Activated CD4-positive, alpha-beta T cell treated with anti-CD3 and anti-CD28 coated beads for 4 hours (primary cell): Measurements from ENCODE around the gene ACSM3.

Source experiments
- DNase-seq, 2 donors: peaks; one replicate each; pipeline ENCODE4 v3.0.0-alpha.2; 2020

Gene ACSM3

DNA sequence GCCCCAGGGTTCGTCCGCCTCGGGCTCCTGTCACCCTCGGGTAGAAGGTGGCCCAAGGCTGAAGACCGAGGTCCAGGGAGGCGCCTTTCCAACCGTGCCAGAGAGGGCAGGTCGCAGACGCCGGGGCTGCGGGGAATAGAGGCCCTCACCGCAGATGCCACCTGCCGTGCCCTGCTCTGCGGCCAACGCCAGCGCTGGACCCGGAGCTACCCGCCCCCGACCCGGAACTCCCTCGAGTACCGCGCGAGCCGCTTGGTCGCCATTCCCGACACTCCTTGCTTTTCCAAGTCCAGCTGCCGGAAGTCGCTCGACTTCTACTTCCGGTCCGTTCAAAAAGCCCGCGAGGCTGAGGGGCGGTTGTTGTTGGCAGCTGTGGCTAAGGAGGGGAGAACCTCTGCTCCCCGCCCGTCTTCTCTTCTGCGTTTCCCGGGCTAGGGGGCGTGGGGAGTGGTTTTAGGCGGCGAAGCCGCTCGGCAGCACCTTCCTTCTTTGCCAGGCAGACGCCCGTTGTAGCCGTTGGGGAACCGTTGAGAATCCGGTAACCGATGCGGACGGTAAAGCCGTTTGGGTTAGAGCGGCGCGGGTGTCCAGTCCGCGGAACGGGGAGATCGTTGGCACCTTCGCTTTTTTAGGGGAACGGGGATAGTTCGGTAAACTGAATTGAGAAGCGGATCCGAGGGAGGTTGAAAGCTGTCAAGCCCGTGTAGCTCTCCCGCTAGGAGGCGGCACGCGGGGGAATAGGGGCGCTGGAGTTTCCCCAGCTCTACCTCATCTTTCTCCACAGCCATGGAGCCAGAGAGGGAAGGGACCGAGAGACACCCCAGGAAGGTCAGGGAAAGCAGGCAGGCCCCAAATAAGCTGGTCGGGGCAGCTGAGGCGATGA, 42.6 kb downstream of the ACSM3 start, which contains the start of the genes ERI2 and REXO5:
TSS of gene ERI2 (minus strand) at position 305 of the 883 bp plus-strand sequence. CDS start at position 263, 42 bp downstream.
TSS of gene REXO5 (plus strand) at position 360 of the 883 bp plus-strand sequence. CDS start at position 787, 427 bp downstream.
- peak; percentile 59 to 66 for DNase-seq

DNA sequence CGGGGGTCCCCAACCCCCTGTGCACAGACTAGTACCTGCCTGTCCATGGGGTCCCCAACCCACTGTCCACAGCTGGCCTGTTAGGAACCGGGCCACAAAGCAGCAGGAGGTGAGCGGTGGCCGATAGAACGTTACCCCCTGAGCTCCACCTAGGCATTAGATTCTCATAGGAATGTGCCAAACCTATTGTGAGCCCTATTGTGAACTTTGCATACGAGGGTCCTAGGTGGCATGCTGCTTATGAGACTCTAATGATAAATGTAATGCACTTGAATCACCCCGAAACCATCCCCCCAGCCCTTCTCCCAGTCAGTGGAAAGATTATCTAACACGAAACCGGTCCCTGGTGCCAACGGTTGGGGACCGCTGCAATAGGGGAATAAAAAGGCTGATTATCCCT, 44.0 kb downstream of the ACSM3 start:
- DNase-seq, result no peak

DNA sequence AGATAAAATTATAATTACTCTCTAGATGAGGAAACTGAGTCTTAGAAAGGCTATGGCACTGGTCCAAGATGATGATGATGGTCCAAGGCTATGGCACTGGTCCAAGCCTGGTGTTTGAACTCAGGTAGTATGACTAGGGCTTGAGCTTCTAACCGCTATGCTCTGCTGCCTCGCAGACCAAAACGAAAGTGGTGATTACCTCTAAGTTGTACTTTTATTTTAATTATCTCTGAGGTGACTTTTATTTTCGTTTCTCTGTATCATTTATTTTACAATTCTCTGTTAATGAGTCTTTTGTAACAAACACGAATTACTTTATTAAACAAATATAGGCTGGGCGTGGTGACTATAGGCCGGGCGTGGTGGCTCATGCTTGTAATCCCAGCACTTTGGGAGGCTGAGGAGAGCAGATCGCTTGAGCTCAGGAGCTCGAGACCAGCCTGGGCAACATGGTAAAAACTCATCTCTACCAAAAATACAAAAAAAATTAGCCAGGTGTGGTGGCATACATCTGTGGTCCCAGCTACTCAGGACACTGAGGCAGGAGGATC, 48.1 kb downstream of the ACSM3 start:
- DNase-seq, result no peak

DNA sequence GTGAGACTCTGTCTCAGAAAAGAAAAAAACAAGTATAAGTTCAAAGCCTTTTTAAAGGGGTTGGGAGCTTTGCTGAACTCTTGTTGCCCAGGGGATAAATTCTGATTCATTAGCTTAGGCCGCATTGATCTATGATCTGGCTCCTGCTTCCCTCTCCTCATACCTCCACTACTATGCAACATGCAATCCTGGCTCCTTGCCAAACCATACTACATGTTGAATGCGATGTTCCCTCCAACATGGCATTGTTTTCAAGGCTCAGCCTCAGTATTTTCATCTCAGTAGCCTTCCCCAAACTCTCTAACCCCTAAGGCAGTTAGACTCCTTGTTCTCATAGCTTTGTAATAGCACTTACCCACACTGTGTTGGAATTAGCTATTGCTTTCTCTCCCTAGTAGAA, 48.7 kb downstream of the ACSM3 start:
- no peak for DNase-seq

DNA sequence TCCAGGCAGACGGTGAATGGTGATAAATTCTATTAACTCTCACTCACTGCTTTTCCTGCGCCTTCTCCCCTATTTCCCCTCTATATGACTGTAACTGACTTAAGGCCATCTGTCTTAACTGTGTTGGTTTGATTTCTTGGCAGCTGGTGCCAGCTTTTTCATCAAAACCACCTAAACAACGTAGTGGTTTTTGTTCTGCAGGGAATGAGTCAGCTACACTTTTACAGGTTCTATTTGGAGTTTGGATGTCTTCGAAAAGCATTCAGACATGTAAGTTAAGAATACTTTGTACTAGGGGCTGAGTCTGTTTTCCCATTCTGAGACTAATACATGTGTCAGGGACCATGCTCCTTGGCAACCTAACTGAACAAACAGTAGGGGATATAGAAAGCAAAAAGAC, 51.0 kb downstream of the ACSM3 start:
- DNase-seq, result no peak

DNA sequence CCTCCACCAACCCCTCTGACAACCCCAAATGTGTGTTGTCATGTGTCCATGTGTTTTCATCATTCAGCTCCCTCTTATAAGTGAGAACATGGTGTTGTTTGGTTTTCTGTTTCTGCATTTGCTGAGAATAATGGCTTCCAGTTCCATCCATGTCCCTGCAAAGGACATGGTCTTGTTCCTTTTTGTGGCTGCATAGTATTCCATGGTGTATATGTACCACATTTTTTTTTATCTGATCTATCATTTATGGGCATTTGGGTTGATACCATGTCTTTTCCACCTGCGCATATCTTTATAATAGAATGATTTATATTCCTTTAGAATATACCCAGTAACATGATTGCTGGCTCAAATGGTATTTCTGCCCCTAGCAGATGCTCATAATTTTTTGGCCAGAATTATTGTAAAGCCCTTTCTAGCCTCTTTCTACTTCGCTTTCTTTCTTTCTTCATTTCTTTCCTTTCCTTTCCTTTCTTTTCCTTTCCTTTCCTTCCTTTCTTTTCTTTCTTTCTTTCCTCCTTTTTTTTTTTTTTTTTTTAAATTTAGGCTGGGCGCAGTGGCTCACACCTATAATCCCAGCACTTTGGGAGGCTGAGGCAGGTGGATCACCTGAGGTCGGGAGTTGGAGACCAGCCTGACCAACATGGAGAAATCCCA, 55.2 kb downstream of the ACSM3 start:
- no peak for DNase-seq

DNA sequence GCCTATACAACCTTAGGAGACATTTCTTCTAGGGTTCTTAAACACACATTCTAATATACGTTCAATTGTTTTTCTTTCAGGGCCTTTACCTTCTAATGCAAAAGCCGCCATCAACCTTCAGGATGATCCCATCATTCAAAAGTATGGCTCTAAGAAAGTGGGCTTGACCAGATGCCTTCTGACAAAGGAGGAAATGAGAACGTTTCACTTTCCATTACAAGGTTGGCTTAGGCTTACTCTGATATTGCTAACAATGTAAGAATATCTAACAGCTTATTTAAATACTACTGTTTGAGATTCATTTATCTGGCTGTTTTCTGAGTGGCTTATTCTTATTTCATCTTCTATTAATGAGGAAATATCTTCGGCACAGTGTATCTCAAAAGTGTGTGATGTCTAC, 57.9 kb downstream of the ACSM3 start:
- no peak for DNase-seq

DNA sequence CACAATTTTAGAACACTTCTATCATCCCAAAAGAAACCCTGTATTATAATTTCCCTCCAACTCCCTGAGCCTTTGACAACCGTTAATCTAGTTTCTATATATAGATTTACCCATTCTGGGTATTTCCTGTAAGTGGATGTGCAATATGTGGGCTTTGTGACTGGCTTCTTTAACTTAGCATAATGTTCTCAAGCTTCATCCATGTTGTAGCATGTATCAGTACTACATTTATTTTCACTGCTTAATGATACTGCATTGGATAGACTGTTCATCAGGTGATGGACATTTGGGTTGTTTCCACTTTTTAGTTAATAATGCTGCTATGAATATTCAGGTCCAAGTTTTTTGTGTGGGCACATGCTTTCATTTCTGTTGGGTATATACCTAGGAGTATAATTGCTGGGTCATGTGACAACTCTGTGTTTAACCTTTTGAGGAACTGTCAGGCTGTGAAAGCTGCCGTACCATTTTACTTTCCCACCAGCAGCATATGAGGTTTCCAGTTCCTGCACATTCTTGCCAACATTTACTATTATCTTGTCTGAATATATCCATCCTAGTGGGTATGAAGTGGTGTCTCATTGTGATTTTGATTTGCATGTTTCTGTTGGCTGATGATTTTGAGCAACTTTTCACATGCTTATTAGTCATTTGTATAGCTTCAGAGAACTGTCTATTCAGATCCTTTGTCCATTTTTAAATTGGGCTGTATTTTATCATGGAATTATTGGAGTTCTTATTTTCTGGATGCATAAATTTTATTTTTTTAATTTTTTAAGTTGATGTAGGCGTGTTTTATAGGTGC, 58.9 kb downstream of the ACSM3 start:
- DNase-seq, result no peak

DNA sequence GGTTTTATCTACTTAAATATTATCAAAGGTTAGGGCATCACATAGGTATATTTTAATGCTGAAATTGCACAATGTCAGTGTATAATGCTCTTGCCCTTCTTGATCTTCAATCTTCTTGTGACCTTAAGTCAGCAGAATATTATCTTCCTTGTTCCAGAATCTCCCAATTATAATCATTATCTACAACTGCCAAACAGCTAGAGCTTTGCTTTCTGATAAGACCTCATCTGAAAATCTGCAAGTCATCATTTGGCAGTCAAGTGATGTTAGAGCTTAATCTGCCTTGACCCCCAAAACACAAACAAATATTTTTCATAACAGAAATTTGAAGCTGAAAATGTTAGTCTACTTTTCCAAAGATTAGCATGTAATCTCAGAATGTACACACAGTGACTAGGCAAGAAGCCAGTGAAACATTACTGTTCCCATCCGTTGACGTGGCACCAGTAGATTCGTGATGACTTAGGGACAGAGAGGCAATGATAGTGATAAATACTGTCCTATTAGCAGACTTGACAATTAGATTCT, 62.3 kb downstream of the ACSM3 start:
- no peak for DNase-seq

DNA sequence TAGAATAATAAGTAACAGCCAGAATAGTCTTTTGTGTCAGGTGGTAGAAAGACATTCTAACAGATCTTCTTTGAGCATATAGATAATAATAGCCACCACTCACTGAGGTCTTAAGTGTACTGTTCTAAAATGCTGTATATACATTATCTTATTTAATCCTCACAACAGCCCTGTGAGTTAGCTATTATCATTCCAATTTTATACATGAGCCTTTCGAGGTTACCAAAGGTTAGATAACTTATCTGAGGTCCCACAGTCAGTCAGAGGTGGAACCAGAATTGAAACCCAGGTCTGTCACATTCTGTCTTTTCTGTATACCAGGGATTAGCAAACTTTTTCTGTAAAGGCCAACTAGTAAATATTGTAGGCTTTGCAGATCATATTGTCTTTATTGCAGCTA, 65.7 kb downstream of the ACSM3 start:
- DNase-seq, result no peak

DNA sequence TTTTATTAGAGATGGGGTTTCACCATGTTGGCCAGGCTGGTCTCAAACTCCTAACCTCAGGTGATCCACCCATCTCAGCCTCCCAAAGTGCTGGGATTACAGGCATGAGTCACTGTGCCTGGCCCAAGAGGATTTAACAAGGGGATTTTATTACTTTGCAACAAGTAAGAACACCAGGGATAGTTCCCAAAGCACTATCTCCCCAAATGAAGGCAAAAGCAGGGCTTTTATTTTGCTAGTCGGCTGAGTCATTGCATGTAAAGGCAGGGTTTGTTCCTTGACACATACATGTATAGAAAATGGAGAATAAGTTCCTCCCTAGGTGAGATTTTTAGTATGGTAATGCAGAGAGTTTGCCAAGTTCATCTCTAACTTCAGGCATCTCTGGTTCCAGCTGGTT, 66.6 kb downstream of the ACSM3 start:
- DNase-seq, result no peak

DNA sequence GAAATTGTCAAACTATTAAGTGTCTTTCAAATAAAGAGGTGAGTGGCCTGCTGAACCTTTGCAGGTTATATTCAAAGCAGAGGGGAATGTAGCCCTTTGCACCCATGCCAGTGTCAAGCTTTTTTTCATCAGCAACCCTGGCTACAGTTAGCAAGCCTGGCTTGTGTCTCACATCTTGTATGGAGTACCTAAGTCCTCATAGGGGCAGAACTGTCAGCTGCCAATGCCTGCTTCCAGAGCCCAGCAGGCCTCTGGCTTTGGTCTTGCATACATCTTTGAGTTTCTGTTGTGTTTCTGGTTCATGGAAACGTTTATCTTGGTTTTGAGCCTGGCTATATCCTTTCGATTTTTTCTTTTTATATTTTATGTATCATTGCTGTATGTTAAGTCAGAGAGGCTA, 69.3 kb downstream of the ACSM3 start:
- DNase-seq, result no peak

DNA sequence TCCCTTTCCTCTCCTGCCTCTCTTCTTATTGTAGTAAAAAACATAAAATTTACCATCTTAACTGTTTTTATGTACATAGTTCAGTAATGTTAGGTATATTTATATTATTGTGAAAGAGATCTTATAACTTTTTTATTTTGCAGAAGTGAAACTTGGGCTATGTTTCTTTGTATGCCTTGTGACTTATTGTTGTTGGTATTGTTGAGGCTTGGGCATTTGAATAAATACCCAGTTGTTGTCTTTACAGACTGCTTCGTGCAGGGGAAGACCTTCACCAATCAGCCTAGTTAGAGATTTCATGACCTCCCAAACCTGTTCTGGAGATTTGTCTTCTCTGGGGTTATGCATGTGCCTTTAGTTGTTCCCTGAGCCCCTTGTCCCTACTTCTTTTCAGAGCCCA, 74.4 kb downstream of the ACSM3 start:
- DNase-seq, result no peak

DNA sequence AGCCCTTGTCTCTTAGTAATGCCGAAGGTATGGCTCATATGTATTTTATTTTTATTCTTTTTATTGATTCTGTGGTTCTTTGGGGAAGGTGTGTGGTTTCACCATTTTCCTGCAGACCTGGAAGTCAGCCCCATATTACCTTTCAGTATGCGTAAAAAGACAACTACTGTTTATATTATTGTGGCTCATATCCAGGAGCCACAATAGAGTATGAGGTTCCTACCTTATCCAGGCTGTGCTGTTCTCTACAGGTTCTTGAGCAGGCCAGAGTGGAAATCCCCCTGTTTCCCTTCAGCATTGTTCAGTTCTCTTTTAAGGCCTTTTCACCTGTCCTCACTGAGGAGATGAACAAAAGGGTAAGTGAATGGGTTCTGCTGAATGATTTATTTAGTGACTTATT, 75.7 kb downstream of the ACSM3 start:
- DNase-seq, result no peak

DNA sequence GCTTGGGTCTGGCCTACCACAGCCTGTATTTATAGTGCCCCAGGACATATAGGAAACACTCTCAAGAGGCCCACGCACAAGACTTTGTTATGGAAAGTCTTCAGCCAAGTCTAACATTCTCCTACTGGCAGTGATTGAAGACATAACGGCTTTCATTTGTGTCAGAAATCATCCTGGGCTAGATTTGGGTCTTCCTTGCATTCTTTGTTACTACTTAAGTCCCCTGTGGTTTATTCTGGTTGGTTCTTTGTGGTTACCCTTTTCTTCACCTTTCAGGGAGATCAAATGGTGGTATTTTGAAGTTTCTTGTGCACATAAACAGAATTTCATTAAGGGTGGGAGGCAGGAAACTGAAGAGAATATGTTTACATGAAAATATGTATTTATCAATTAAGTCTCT, 80.2 kb downstream of the ACSM3 start:
- DNase-seq, result no peak

DNA sequence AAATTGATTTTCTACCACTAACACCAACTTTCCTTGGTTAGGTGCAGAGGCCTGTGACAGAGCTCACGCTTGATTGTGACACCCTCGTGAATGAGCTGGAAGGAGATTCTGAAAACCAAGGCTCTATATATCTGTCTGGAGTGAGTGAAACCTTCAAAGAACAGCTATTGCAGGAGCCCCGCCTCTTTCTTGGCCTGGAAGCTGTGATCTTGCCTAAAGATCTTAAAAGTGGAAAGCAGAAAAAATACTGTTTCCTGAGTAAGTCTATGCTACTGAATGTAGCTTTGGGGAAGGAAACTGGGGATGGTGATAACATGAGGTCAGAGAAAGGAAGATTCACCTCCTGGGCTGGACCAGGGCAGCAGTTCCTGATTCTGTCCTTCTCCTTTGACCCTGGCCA, 80.8 kb downstream of the ACSM3 start:
- peak in 1 of 2 donors; percentile 9 for DNase-seq

DNA sequence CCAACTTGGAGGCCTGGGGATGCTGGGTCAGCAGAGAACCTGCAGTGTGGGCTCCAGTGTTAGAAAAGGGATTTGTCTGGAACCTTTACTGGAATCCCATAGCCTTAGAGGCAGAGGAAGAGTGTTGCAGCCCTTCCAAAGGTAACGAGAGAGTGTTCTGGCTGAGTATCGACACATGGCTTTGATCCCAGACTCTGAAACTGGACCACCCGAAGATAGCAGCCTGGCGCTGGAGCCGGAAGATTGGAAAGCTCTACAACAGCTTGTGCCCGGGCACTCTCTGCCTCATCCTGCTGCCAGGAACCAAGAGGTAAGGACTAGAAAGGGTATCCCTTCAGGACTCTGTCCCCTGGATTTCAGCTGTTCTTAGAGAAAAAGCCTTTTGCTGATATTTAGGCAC, 82.2 kb downstream of the ACSM3 start:
- DNase-seq, result no peak

DNA sequence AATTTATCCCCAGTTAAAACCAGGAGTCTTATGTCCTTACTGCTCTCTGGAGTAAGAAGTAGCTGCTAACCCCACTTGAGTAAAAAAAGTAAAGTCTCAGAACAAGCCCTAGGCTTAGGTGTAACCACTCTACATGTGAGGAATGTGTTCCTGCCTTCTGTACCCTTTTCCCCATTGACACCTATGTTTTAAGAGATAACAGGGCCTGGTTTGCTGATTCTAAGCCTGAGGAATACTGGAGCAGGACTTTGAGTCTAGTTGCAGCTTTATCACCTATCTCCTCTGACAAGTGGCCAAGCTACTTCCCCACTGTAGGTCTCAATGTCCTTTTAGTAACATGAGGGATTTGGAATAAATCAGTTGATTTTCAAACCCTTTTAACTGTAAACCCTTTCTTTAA, 82.7 kb downstream of the ACSM3 start:
- no peak for DNase-seq
